Measurements from ENCODE around the gene SPINK8. TPM values are rescaled to one million over a fixed set of nuclear protein-coding genes. Genes with fewer than 3 reads are reported as not detected.

The SPINK8 gene
- total RNA-seq, 1 donor from 2014 or later: not detected

GRCh38 chr3:48269592-48269991, 63.9 kb downstream of the SPINK8 start:
- H3K4me1 Mint-ChIP-seq: no peaks in the 10 kb centered on the region
- intact Hi-C loops (cut with micrococcal nuclease): no loop called here
- H3K27me3 Mint-ChIP-seq: no peaks in the 10 kb centered on the region
- H3K4me3 Mint-ChIP-seq: no peak overlapping the region
- DNase-seq (no peak), ATAC-seq (ENCODE audit: low read depth) (no peak)
- H3K36me3 Mint-ChIP-seq (ENCODE audit: low read depth): peaks cover 53% of the 10 kb centered on the region
- ChIA-PET POLR2A (no interaction called here), CTCF (interaction anchor here (0.7 to 9.1 kb wide), 2 partner anchors 131 to 166 kb away, joined by 3 to 109 read pairs; no protein-coding TSS in a partner anchor)
- H3K27ac Mint-ChIP-seq: no peak overlapping the region
- H3K9me3 Mint-ChIP-seq: no peaks in the 10 kb centered on the region
- TF ChIP-seq CTCF (IDR thresholded peaks at IDR 0.05): no peak

GRCh38 chr3:48268936-48269561, 64.4 kb downstream of the SPINK8 start:
- ChIA-PET POLR2A (no interaction called here), CTCF (interaction anchor here (1.3 to 9.1 kb wide), 2 partner anchors 132 to 166 kb away, joined by 4 to 109 read pairs; no protein-coding TSS in a partner anchor)
- ATAC-seq (ENCODE audit: low read depth) (no peak), DNase-seq (no peak)
- intact Hi-C loops (cut with micrococcal nuclease): no loop called here
- H3K27me3 Mint-ChIP-seq: no peaks in the 10 kb centered on the region
- no peak for TF ChIP-seq CTCF (IDR thresholded peaks at IDR 0.05)
- H3K4me3 Mint-ChIP-seq: no peak overlapping the region
- H3K36me3 Mint-ChIP-seq (ENCODE audit: low read depth): peaks cover 56% of the 10 kb centered on the region
- no peak overlapping the region for H3K27ac Mint-ChIP-seq
- no peaks in the 10 kb centered on the region for H3K9me3 Mint-ChIP-seq
- no peaks in the 10 kb centered on the region for H3K4me1 Mint-ChIP-seq

GRCh38 chr3:48268381-48268935, 65.0 kb downstream of the SPINK8 start:
- ATAC-seq (ENCODE audit: low read depth) (no peak), DNase-seq (no peak)
- Mint-ChIP-seq H3K4me3 (no peak overlapping the region), H3K36me3 (ENCODE audit: low read depth) (peaks cover 60% of the 10 kb centered on the region), H3K4me1 (no peaks in the 10 kb centered on the region), H3K27ac (no peak overlapping the region), H3K27me3 (no peaks in the 10 kb centered on the region), H3K9me3 (no peaks in the 10 kb centered on the region)
- CTCF ChIA-PET: interaction anchor here (1.3 to 9.1 kb wide), 2 partner anchors 132 to 167 kb away, joined by 4 to 109 read pairs; no protein-coding TSS in a partner anchor
- intact Hi-C loops (cut with micrococcal nuclease): no loop called here
- POLR2A ChIA-PET: no interaction called here
- no peak for TF ChIP-seq CTCF (IDR thresholded peaks at IDR 0.05)

GRCh38 chr3:48267782-48268181, 65.7 kb downstream of the SPINK8 start:
- CTCF ChIA-PET: interaction anchor here (1.3 to 9.1 kb wide), 2 partner anchors 133 to 167 kb away, joined by 4 to 109 read pairs; no protein-coding TSS in a partner anchor

More at GRCh38 chr3:48267782-48268181, 65.7 kb downstream of the SPINK8 start:
- no peak overlapping the region for H3K27ac Mint-ChIP-seq
- no peak overlapping the region for H3K4me3 Mint-ChIP-seq
- H3K27me3 Mint-ChIP-seq: no peaks in the 10 kb centered on the region
- H3K4me1 Mint-ChIP-seq: no peaks in the 10 kb centered on the region
- intact Hi-C loops (cut with micrococcal nuclease): no loop called here
- TF ChIP-seq CTCF (IDR thresholded peaks at IDR 0.05): no peak
- DNase-seq (no peak), ATAC-seq (ENCODE audit: low read depth) (no peak)
- no peaks in the 10 kb centered on the region for H3K9me3 Mint-ChIP-seq
- H3K36me3 Mint-ChIP-seq (ENCODE audit: low read depth): peaks cover 63% of the 10 kb centered on the region
- POLR2A ChIA-PET: no interaction called here
